NCI-H146 treated with DMSO at 0.1 percent for 48 hours (cell line): ENCODE results near the gene HIVEP1.

ENCODE experiments used
- DNase-seq: peaks from one replicate; lab custom pipeline; 2025; ENCODE audit not compliant: unreplicated experiment; lab: John Stamatoyannopoulos, UW

The HIVEP1 gene

DNA sequence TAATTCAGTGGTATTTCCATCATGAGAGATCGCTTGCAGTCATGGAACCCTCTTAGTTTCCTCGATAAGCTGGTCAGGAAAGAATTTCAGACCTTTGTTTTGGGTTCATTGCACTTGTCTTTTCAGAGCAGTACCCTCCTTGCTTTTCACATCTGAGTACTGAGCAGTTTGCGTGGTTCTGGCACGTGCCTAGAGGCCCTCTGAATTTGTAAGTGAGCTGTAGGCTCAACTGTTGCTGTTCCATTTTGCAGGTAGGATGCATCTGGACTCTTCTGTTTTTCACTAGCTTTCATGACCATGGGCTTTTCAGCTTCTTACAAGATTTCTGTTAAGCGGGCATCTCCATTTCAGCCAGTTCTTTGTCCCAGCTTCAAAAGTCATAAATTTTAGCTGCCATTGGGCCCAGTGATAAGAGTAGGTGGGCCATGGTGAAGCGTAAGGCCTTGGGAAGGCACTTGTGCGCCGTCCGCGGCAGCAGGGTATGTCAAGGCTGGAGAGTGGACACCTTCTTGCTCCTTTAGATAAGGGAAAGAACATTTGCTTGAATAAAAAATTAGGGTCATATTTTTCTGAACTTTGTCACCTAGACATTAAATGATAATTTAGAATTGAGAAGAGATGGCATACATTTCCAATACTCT is 35.8 kb downstream of the HIVEP1 start:
- no peak for DNase-seq

DNA sequence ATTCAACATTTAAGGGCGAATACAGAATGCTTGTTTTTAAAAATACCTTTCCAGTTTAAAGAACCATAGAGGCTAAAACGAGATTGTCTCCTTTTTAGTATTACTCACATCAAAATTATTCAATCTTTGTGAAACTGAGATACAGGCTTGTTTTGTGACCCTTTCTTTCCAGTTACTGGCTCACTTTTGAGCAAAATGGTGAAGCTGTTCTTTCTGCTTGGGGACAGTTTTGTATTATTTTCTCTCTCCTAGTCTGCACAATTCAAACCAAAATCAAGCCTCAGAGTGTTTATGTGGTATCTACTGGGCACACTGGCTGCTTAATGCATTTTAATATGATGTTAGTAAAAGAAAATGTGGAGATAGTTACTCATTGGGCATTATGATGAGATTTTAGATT is 36.5 kb downstream of the HIVEP1 start:
- no peak for DNase-seq

DNA sequence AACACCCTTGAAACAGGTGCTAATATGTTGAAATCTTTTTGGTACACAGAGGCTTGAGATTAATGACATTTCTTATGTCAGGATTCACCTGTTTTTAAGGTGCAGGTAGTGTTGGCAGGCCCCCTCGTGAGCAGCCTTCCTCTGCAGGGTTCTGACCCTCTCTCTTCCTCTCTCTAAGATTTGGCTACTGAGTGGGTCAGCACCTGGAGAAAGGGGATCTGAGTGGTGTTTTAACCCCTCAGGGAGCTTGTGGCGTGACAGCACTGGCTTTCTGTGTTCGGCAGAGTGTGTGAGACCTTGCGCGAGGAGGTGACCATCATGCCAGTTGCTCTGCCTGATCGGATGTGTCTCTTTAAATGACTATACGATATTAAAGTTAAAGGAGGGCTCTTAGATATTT is 37.1 kb downstream of the HIVEP1 start:
- no peak for DNase-seq

DNA sequence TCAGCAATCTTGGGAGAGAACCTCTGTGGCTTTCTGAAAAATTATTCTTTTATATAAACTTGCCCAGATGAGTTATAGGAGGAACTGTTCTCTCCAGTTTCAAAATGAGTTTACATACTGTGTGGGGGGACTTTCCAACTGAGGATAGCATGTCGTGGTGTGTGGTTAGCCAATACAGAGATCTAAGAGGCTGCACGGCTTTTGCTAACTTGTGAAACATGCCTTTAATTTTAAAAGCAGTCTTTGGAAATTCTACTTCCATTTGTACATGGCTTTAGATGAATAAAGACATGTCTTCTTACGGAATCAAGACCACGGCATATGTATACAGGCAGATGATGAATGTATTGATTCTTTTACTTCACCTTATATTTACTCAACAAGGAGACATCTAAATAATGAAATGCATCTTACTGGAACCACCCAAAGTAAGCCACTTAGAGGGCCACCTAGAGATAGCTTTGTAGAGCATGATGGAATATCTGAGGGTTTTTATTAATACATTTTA is 39.8 kb downstream of the HIVEP1 start:
- DNase-seq, result no peak

DNA sequence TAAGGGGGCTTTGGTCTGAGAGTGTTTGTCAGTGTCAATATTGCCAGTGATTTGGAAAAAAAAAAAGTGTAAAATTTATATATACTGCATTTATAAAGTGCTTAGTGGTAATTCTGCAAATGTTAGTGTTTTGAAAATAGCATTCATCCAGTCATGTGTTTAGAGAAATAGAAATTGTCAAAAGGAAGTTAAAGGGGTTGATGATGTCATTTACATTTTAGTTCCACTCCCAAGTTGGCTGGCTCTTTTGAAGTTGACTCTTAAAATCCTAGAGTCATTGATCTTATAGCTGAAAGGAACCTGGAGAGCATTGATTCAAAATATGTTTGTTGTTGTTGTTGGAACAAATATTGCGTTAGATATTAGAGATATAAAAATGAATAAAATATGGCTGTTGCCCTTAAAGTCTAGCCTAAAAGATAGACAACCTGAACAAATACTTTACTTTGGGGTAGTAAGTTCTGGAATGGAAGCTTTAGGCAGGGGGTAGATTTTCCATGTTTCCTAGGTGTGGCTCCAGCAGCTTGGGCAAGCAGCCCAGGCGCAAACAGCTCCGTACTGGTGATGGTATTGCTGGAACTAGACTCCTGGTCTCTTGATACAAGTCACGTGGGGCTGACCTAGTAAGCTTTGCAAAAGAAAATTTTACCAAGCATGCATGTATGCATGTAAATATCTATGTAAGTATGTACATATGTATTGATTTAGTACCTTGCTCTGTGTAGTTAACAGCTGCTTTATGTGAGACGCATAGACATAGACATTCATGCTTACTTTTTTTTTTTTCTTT is 46.3 kb downstream of the HIVEP1 start:
- DNase-seq, result no peak

DNA sequence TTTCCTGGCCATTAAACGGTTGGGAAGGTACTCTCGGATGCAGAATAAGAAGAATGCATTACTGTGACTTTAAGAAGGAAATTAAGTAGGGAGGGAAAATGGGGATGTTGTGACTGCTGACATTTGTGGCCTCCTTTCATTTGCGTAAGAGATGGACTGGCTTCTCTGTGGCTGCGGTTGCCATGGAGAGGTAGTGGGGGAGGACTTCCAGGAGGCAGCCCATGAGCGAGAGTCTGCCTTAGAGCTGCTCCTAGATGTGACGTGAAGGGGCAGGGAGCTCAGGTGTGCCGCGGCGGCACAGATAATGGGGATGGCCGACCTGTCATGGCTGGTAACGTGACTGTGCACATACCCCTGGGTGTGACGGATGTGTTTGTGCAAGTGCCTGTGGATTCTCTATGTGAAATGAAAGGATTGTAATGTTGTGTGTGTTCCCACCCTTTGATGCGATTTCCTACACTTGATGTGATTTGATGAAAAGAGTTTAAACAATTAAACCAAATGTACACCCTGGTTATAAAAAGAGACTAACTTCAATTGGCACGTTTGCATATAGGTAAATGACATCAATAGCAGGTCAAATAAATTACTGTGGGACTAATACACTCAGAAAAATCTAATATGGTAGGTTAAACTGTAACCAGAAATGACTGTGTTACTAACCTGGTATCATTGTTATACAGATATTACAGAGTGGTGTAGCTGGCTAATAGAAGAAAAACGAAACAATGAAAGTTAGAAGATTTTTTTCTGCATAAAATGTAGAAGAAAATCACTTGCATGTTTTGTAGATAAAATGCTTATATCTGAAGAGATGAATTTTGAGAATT is 48.9 kb downstream of the HIVEP1 start:
- peak; percentile 85 for DNase-seq

DNA sequence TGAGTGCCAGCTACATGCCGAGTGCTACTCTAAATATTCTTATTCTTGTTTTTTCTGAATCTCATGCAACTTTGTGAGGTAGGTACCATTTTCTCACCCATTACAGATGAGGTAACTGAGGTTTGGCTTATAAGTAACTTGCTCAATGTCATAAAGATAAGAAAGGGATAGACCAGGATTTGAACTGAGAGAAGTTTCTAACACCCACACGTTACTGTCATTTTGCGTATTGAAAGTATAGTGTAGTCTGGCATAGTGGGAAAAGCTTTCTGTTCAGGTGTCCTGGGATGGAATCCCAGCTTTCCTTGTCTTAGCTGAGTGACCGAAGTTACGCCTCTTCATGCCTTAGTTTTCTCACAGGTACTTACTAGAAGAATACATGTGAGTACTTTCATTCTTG is 50.5 kb downstream of the HIVEP1 start:
- DNase-seq, result no peak

DNA sequence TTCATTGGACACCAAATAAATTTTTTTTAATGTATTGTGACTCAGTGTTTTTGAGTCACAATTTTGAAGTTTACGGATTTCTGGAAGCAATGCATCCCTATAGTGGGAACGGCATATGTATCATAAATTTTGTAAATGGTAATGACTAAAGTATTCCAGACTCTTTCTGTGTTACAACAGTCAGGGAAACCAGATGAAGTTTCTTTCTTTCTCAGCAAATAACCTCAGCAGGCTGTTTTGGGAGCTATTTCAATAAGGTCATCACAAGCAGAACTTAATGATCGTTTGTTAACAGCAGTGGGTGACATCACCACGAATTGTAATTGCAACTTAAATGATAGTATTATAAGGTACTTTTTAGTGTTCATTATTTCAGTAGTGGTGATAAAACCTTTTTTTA is 52.0 kb downstream of the HIVEP1 start:
- DNase-seq, result no peak

DNA sequence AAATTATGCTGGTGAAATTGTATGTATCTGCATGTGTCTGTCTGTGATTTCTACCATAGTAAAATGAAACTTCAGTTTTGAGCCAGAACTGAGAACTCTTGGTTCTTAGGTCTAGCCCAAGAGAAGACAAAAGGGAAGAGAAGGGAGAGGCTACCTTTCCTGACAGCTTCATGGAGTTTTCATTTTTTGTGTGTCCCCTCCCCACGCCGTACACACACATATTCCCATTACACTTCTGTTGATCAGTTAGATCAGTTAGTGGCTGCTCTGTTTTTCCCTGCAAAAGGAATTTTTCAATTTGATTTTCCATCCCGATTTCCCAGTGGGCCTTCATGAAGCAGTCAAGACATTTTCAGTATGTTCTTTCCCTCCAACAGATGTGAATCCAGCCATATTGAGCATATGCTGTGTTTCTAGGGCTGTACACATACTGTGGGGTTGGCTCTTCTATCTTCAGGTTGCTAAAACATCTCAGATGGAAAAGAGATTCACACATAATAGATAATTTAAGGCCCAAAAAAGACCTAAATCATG is 52.5 kb downstream of the HIVEP1 start:
- DNase-seq, result no peak

DNA sequence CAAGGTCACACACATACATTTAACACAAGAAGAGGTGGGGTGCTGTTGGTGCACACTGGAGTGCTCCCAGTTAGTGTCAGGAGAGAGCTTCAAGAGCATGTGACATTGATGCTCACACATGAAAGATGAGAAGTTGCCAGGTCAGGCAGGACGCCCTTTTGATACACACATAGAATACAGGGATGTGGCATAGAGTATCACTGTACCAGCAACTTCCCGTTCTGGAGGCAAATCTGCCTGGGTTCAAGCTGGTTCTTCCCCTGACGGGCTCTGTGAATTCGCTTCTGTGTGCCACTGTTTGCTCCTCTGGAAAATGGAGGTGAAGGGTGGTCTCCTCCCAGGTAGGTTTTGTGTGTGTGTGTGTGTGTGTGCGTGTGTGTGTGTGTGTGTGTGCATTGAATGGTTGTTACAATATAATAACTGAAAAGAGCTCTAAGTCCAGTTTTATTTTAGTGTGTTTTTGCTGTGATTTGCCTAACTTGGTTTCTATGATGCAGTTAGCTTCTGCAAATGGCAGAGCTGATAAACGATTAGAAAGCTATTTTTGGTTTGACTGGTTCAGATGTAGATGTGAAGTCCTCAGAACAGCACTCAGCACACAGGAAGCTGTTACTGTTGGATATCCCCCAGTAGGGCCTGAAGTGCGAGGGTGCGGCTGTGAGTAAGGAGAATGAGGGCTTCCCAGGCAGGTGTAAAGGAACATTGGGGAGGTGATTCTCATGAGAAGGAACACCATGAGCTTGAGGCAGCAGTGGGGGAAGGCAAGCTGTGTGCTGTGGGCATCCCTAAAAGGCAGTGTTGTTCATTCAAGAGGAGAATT is 53.4 kb downstream of the HIVEP1 start:
- DNase-seq, result no peak

DNA sequence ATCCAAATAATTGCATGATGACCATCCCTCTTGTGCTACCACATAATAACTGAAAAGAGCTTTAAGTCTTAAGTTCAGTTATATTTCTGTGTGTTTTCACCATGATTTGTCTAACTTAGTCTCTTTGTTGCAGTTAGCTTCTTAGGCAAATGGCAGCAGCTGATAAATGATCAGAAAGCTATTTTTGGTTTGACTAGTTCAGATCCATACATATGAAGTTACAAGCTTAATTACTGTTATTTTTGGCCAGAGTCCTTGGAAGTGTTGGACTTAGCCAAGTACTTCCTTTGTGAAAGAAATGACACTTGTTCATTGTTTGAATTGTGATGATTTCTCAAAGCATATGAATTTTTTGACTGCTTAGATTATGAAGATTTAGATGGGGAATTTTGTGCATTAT is 54.2 kb downstream of the HIVEP1 start:
- no peak for DNase-seq

DNA sequence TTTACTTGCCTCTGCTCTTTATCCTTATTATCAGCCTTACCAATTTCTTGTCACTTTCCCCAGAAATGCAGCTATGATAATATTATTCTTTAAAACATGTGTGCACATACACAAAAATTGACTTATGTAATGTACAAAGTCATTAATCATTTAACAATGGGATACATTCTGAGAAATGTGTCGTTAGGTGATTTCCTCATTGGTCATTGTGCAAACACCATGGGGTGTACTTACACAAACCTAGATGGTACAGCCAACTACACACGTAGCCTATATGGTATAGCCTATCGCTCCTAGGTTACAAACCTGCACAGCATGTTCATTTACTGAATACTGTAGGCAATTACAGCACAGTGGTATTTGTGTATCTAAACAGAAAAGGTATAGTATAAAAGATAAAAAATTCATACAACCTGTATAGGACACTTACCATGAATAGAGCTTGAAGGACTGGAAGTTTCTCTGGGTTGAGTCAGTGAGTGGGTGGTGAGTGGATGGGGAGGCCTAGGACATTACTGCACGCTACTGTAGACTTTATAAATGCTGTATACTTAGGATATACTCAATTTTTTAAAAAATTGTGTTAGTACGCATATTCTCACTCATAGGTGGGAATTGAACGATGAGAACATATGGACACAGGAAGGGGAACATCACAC is 56.9 kb downstream of the HIVEP1 start:
- no peak for DNase-seq

DNA sequence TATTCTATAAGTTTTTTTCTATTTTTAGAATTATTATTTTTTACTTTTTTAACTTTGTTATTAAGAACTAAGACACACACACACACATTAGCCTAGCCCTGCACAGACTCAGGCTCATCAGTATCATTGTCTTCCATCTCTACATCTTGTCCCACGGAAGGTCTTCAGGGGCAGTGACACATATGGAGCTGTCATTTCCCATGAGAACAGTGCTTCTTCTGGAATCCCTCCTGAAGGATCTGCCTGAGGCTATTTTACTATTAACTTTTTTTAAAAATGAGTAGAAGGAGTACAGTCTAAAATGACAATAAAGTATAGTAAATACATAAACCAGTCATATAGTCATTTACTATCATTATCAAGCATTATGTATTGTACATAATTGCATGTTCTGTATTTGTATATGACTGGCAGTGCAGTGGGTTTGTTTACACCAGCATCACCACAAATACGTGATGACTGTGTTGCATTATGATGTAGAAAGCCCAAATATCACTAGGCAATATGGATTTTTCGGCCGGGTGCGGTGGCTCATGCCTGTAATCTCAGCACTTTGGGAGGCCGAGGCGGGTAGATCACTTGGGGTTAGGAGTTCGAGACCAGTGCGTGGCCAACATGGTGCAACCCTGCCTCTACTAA is 57.9 kb downstream of the HIVEP1 start:
- no peak for DNase-seq

DNA sequence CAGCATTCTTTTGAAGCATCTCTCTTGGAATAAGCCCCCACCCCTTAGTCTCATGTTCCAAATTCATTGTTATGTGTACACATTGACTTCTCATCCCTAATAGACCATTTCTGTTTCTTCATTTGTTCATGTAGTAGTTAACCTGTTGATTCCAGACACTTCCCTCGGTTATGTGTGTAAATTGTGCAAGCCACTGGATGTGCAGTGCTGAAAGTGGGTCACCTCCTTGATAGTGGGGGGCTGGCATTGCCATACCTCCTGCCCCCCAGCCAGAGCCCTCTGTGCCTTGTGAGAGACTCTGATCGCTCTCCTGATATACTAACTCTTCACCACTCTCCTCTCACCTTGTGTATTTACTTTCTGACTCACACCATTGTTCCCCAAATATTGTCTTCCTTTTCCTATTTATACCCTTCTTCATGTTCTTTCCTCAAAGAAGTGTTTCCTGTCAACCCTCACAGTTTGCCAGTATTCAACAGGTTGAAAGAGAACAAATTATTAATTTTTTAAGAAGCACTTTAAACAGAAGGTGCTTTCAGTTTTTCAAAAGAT is 59.0 kb downstream of the HIVEP1 start:
- no peak for DNase-seq

DNA sequence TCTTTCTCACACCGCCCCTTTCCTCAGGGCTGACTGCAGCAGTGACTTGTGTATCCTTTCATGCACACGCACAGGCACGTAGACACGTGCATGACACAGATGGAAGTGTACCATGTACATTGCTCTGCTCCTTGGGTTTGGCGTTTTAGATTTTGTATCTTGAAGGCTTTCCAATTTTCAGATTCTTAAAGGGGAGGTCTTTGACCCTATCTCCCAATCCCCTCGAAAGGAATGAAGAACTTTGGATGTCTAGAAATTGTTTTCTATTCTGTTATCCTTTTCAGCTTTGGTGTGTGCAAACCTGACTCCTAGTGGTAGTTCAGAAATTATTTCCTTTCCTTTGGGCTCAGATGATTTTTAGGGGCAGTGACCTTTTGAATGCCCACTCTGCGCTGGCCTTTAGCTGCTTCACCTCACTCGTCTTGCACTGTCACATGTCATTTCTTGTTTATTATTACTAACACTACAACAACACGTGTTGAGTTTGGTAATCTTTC is 63.0 kb downstream of the HIVEP1 start:
- no peak for DNase-seq

DNA sequence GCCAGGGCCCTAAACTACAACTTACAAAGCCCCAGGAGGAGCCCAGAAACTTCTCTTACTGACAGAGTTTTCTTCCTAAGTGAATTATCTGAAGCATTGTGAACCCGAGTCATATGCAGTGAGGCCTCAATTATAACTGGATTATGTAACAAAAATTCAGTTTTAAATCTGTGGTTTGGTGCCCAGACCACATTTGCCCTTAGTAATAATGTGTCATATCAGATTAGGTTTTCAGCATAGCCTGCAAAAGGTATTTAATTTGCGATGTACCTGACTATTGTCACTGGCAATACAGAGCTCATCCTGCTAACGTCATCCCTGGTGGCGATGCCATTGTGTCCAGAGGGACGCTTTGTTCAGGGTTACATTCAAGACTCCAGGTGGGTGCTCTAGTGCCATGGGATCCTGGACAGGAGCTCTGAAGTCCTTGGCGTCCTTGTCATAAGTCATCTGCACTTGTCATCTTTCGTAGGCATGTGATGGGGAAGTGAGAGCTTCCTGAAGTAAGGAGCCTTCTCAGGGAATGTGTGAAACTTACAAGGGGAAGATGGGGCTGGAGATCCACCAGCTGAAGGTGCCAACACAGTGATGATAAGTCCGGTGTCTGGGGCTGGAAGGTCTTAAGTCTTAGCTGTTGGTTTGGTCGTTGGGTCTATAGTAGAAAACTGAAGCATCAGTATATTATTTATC is 65.1 kb downstream of the HIVEP1 start:
- DNase-seq, result no peak

DNA sequence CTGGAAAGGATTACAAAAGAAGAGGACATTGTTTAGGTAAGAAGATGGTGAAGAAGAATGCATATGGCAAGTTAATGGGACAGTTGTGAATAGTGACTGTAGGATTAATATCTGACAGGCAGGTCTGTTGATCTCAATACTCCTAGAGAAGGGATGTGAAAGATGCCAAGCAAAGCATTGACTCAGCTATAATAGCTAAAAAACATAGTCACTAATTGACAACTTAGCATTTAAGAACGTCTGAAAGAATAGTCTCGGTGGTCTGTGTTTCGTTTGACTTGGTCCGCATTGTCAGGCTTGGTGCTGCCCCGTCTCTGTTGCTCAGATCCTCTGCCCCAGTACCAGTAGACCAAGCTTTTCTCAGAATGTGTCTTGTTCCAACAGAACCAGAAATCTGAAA is 65.9 kb downstream of the HIVEP1 start:
- DNase-seq, result no peak

DNA sequence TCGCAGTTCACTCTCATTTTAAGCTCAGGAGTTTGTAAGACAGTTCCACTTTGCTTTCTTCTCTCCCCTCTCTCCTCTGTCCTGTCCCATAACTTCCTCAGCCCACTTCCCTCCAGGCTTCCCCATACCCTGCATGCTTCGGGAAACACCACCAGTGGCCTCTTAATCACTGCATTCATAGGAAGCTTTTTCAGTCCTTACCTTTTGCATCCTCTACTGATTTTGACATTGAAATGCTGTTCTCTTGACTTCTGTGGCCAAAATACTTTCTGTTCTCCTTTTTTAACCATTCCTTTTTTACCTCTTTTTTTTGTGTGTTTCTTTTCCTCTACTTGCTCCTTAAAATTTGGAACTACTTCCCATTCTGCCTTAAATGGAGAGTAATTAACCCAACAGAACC is 69.7 kb downstream of the HIVEP1 start:
- no peak for DNase-seq

DNA sequence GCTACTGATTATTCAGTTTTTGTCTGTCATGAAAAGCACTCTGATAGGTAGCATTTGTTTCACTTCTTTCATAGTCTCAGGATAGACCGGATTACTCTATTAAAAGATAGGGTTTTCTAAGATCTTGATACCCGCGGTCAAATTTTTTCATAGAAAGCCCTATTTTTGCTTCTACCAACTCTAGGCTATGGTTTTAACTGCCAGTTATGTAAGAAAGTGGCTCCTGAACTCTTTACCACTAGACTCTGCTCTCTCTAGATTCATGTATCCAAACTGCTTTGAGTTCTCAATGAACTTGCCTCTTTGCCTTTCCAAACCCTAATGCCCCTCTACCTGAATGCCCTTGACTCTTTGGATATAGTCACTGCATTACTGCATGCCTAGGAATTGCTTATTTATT is 70.3 kb downstream of the HIVEP1 start:
- no peak for DNase-seq
